HG03439 (cell line): ENCODE measurements around the gene PLK5.
"Not testable (repeated sequence)": the region's sequence is repeated elsewhere in the genome, so short reads cannot be mapped to it uniquely, and the experiment has no call there.

ENCODE experiments used
- ATAC-seq: cut with Tn5 transposase; IDR thresholded peaks from one replicate; pipeline ENCODE4 v1.9.1; 2021; ENCODE audit warnings: mild to moderate bottlenecking, moderate library complexity; ENCODE audit not compliant: unreplicated experiment

Gene PLK5

GRCh38 chr19:1491114-1491848, 32.6 kb upstream of the PLK5 start, which contains the start of gene REEP6:
TSS of gene REEP6 (plus strand) at chr19:1491181. CDS start at chr19:1491270, 89 bp downstream.
- no peak for ATAC-seq

- ATAC-seq = no peak
These were observed 32.1 kb upstream of the PLK5 start for GRCh38 chr19:1491849-1492170.

- ATAC-seq = no peak
These were observed 31.3 kb upstream of the PLK5 start for GRCh38 chr19:1492474-1493006.

- ATAC-seq = no peak
These were observed 29.6 kb upstream of the PLK5 start for GRCh38 chr19:1494115-1494815.

GRCh38 chr19:1495051-1495798, 28.7 kb upstream of the PLK5 start:
- no peak for ATAC-seq

- no peak for ATAC-seq
These were observed 27.8 kb upstream of the PLK5 start for GRCh38 chr19:1495799-1496713.

- no peak for ATAC-seq
These were observed 26.9 kb upstream of the PLK5 start for GRCh38 chr19:1496714-1497577.

GRCh38 chr19:1497578-1498235, 26.2 kb upstream of the PLK5 start:
- no peak for ATAC-seq

GRCh38 chr19:1499231-1499630, 24.6 kb upstream of the PLK5 start:
- ATAC-seq = not testable (repeated sequence)

- ATAC-seq = no peak
These were observed 22.7 kb upstream of the PLK5 start for GRCh38 chr19:1501200-1501595.

- no peak for ATAC-seq
These were observed 21.3 kb upstream of the PLK5 start for GRCh38 chr19:1502433-1503088.

- ATAC-seq = no peak
These were observed 20.6 kb upstream of the PLK5 start for GRCh38 chr19:1503089-1503924.

GRCh38 chr19:1503925-1504773, 19.7 kb upstream of the PLK5 start:
- no peak for ATAC-seq

- ATAC-seq = no peak
These were observed 18.9 kb upstream of the PLK5 start for GRCh38 chr19:1505012-1505411.

GRCh38 chr19:1505991-1506881, 17.6 kb upstream of the PLK5 start:
- no peak for ATAC-seq

GRCh38 chr19:1507192-1507660, 16.7 kb upstream of the PLK5 start:
- no peak for ATAC-seq
